Uterus (tissue), 2 donors: ENCODE data around the gene RASL11B.

Experiments
- CTCF ChIP-seq, 4 experiments: fragments of 200-600 bp in 2 of 4; fragments of 450-650 bp in 2 of 4; sonication (generic) in 2 of 4; IDR thresholded peaks; one replicate each; pipeline ENCODE4 v1.5.1; 2016 to 2019; ENCODE audit warnings: antibody characterized with exemption in 4 of 4, mild to moderate bottlenecking in 2 of 4, moderate library complexity in 1 of 4
- POLR2A ChIP-seq, 2 donors: fragments of 450-650 bp; IDR thresholded peaks; one replicate each; pipeline ENCODE4 v1.6.1; 2016; ENCODE audit warnings: antibody characterized with exemption in 2 of 2, mild to moderate bottlenecking in 1 of 2, moderate library complexity in 1 of 2

GRCh38 chr4:52912608-52913007 lies 50.5 kb downstream of the RASL11B start:
- TF ChIP-seq POLR2A (IDR thresholded peaks at IDR 0.05) (no peak), CTCF (IDR thresholded peaks at IDR 0.05) (no peak)
